Testis (tissue), 3 donors: ENCODE data around the gene CASP5. TPM values are rescaled to one million over a fixed set of nuclear protein-coding genes. Genes with fewer than 3 reads are reported as not detected.

Experiments used
- DNase-seq: peaks from one replicate; pipeline ENCODE4 v3.0.0-alpha.2; 2019
- H3K27ac ChIP-seq, 2 donors: fragments of 200-600 bp; sonication (generic); one replicate each; pipeline ENCODE4 v1.5.1; 2019
- H3K27me3 ChIP-seq: fragments of 200-600 bp; sonication (generic); one replicate; pipeline ENCODE4 v1.5.1; 2019
- H3K36me3 ChIP-seq: fragments of 200-600 bp; sonication (generic); one replicate; pipeline ENCODE4 v1.5.1; 2017; ENCODE audit warnings: low read depth; ENCODE audit errors: missing control alignments
- H3K4me1 ChIP-seq: fragments of 200-600 bp; sonication (generic); one replicate; pipeline ENCODE4 v1.5.1; 2019
- H3K4me3 ChIP-seq, 2 donors: fragments of 200-600 bp; sonication (generic); one replicate each; pipeline ENCODE4 v1.5.1; 2017 to 2019
- H3K9me3 ChIP-seq: fragments of 200-600 bp; sonication (generic); one replicate; pipeline ENCODE4 v1.5.1; 2017
- POLR2A ChIP-seq: fragments of 450-650 bp; IDR thresholded peaks from one replicate; pipeline ENCODE4 v1.6.1; 2017; ENCODE audit warnings: antibody characterized with exemption, mild to moderate bottlenecking, moderate library complexity
- WGBS, 2 donors: methylation state at CpG; one replicate each; pipeline ENCODE4 v1.1.5; 2018; 5-methylcytosine and 5-hydroxymethylcytosine counted together
- intact Hi-C: fragments of 100-400 bp; cut with DNase I; formaldehyde crosslinking; loops from one replicate; pipeline ENCODE4 v1.15.1; 2023; ENCODE audit warnings: low total_unique reads
- polyA plus RNA-seq: library from polyadenylated mRNA; stranded (reverse); fragments of 350-450 nt; fragmentation: Illumina TruSeq; extraction: RNeasy Lipid Tissue Mini Kit (QIAGEN cat#74804); gene quantifications from one replicate; pipeline ENCODE4 v1.2.3, GENCODE V29; 2014; ENCODE audit warnings: low read depth, low replicate concordance; ENCODE audit not compliant: insufficient read depth
- total RNA-seq, 2 donors: library from RNA; depleted of rRNA; stranded (reverse); fragments of >200 nt; gene quantifications; one replicate each; pipeline ENCODE4 v1.2.3, GENCODE V29; 2016
- TF ChIP-seq, protein P1 (sequence below), 3 experiments: fragments of 450-650 bp in 2 of 3; fragments of 200-600 bp in 1 of 3; sonication (generic) in 1 of 3; IDR thresholded peaks; one replicate each; pipeline ENCODE4 v1.5.1; 2016 to 2019; ENCODE audit warnings: antibody characterized with exemption in 3 of 3, mild to moderate bottlenecking in 2 of 3, moderate library complexity in 1 of 3

The CASP5 gene
- total and polyA plus RNA-seq, 3 donors from 2014 or later = 0.37 TPM; not detected in 2

DNA sequence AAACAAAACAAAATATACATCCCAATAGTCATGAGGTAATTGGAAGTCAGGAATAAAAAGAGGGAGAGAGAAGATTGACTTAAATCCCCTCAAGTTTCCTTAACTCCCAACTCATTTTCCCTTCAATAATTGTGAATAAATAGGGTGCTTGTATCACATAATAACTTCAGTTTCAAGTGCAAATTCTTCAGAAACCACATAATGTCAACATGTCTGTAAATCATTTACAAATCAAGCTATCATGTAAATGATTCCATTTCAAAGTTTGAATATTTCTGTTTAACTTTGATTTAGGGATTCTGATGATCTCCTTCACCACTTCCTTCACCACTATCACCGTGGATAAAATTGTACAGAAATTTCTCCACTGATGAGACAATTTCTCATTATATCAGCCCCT lies 23.2 kb downstream of the CASP5 start:
- no peak overlapping the region for H3K27ac ChIP-seq
- H3K9me3 ChIP-seq = no peaks in the 10 kb centered on the region
- H3K36me3 ChIP-seq = no peaks in the 10 kb centered on the region
- no peak overlapping the region for H3K4me3 ChIP-seq
- TF ChIP-seq, protein P1, sequence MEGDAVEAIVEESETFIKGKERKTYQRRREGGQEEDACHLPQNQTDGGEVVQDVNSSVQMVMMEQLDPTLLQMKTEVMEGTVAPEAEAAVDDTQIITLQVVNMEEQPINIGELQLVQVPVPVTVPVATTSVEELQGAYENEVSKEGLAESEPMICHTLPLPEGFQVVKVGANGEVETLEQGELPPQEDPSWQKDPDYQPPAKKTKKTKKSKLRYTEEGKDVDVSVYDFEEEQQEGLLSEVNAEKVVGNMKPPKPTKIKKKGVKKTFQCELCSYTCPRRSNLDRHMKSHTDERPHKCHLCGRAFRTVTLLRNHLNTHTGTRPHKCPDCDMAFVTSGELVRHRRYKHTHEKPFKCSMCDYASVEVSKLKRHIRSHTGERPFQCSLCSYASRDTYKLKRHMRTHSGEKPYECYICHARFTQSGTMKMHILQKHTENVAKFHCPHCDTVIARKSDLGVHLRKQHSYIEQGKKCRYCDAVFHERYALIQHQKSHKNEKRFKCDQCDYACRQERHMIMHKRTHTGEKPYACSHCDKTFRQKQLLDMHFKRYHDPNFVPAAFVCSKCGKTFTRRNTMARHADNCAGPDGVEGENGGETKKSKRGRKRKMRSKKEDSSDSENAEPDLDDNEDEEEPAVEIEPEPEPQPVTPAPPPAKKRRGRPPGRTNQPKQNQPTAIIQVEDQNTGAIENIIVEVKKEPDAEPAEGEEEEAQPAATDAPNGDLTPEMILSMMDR (IDR thresholded peaks at IDR 0.05) = no peak
- TF ChIP-seq POLR2A = no peak
- WGBS, 2 donors = 52 to 71% methylated on average over 1 of the region's 1 CpG
- H3K4me1 ChIP-seq = no peaks in the 10 kb centered on the region
- intact Hi-C loops = no loop called here
- DNase-seq = no peak
- no peaks in the 10 kb centered on the region for H3K27me3 ChIP-seq

DNA sequence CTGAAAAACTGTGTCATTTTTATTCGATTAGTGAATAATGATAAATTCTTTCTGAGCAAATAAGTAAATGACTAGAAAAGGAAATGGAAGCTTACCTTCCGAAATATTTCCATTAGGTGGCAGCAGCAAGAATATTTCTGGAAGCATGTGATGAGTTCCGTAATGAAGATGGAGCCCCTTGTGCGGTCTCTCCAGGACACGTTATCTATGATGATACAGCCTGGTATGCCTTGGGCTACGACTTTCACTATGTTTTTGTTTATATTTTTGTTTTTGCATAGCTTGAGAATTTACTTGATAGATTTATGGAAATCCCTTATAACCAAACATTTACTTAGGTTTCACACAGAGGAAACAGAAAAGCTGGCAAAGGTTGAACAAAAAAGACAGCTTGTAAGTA lies 25.7 kb downstream of the CASP5 start:
- intact Hi-C loops = no loop called here
- 57 to 58% methylated on average over 6 of the region's 6 CpGs for WGBS, 2 donors
- DNase-seq = no peak

DNA sequence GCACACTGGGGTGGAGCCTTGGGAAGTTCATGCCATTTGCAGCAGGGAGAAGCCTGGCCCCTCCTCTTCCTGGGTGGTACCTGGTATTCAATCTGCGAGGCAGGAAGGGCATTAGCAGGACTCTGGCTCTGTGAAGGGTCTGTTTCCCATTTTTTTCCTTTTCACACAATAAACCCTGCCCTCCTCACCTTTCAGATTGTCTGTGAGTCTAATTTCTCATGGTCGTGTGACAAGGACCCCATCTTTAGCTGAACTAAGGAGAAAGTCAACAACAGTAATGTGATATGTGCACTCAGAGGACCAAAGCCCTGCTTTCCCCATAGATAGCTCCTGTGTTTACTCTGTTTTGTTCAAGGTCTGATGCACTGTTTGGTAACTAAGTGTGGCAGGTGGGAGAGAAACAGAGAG lies 28.0 kb downstream of the CASP5 start:
- no peaks in the 10 kb centered on the region for H3K4me1 ChIP-seq
- H3K4me3 ChIP-seq = no peak overlapping the region
- no peak for DNase-seq
- intact Hi-C loops = no loop called here
- H3K9me3 ChIP-seq = no peaks in the 10 kb centered on the region
- WGBS, 2 donors = 70% methylated on average over 2 of the region's 2 CpGs
- no peaks in the 10 kb centered on the region for H3K36me3 ChIP-seq
- H3K27ac ChIP-seq = no peak overlapping the region
- H3K27me3 ChIP-seq = no peaks in the 10 kb centered on the region
- no peak for TF ChIP-seq POLR2A
- TF ChIP-seq, protein P1 (IDR thresholded peaks at IDR 0.05) = no peak

More for the DNA sequence above, 25.7 kb downstream of the CASP5 start:
- no peak overlapping the region for H3K4me3 ChIP-seq
- H3K9me3 ChIP-seq = no peaks in the 10 kb centered on the region
- no peak overlapping the region for H3K27ac ChIP-seq
- TF ChIP-seq, protein P1 (IDR thresholded peaks at IDR 0.05) = no peak
- no peak for TF ChIP-seq POLR2A
- no peaks in the 10 kb centered on the region for H3K27me3 ChIP-seq
- no peaks in the 10 kb centered on the region for H3K36me3 ChIP-seq
- no peaks in the 10 kb centered on the region for H3K4me1 ChIP-seq

DNA sequence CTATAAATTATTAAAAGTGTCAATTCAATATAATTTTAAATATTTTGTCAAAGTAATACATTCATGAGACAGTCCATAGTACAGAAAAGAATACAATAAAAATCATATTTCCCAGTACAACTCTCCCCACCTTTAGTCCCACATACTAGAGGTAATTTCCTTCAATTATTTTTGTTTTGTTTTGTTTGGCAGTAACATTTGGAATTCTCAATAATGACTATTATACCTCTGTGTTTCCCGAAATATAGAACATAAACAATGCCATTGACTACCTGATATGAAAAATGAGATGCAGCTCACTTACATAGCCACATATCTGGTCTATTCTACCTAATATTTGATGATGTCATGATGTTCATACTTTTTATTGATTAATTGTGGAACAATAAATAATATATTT lies 30.2 kb downstream of the CASP5 start:
- 59 to 77% methylated on average over 1 of the region's 1 CpG for WGBS, 2 donors
- no peaks in the 10 kb centered on the region for H3K36me3 ChIP-seq
- no peaks in the 10 kb centered on the region for H3K4me1 ChIP-seq
- no peak for DNase-seq
- TF ChIP-seq, protein P1 (IDR thresholded peaks at IDR 0.05) = no peak
- no peak for TF ChIP-seq POLR2A
- H3K4me3 ChIP-seq = no peak overlapping the region
- H3K9me3 ChIP-seq = no peaks in the 10 kb centered on the region
- intact Hi-C loops = no loop called here
- no peaks in the 10 kb centered on the region for H3K27me3 ChIP-seq
- no peak overlapping the region for H3K27ac ChIP-seq

DNA sequence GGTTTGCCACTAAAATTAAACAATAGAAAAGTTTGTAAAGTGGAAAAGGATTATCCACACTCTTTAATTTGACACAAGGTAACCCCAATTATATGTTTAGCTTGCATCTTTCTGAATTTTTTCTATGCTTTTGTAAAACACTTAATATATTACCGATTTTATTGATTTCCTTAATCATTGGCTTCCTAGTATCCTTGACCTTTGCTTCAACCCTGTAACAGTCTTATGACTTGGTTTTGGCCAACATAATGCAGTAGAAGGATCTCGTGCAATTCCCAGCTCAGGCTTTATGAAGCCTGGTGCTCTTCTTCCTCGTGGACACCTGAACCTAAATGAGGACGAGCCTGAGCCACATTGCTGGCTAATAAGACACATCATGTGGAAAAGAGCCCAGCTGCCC lies 31.0 kb downstream of the CASP5 start:
- Histone ChIP-seq H3K36me3 (no peaks in the 10 kb centered on the region), H3K4me3 (no peak overlapping the region), H3K27me3 (no peaks in the 10 kb centered on the region), H3K4me1 (no peaks in the 10 kb centered on the region), H3K27ac (no peak overlapping the region), H3K9me3 (no peaks in the 10 kb centered on the region)
- DNase-seq = no peak
- intact Hi-C loops = no loop called here
- WGBS, 2 donors = 60 to 74% methylated on average over 4 of the region's 4 CpGs
- no peak for TF ChIP-seq POLR2A
- TF ChIP-seq, protein P1 (IDR thresholded peaks at IDR 0.05) = no peak
